HCEC 1CT (cell line): ENCODE measurements around the gene AJAP1.
"Not testable (repeated sequence)": the region's sequence is repeated elsewhere in the genome, so short reads cannot be mapped to it uniquely, and the experiment has no call there.

Experiments used
- DNase-seq: peaks from one replicate; pipeline ENCODE4 v3.0.0-alpha.2; 2017

The AJAP1 gene

DNA sequence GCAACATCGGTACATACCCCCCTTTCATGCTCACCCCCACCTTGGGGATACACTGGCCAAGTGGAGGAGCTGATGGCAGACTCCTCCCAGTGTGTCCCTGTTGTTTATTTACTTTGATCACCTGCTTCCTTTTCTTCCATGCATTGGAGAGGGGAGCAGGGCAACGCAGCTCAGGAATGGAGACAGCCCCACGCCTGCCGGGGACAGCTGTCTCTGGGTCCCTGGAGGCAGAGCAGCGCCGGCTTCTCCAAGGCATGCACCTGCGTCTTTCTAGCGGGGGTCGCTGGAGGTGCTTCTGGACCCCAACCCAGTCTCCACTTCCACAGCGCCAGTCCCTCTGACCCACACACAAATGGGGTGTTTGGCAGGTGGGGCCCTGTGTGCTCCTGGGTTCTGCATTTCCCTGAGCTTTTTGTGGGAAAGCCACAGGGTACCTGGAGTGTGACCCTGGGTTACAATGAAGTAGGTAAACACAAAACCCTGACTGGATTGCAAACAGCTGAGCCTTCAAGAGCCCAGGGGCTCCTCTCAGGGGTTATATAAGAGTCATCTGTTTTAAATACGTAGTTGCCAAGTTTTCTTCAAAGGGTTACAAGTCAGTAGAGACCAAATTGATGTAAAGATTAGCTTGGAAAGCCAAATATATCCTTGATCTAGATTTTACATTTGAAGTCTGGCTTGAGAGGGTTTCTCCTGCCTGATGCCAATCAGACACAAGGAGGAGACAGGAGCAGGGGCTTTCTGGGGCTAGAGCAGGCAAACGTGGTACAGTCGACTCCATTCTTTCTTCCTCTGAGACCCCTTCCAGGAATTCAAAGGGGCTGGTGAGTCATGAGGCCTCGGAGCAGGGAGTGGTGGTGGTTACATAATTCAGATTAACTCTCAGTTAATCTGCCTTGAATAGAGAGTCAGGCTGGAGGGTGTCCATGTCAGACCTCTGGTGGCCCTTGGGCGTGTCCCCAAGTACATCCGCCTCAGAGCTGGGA is 4.5 kb downstream of the AJAP1 start:
- DNase-seq, result no peak

DNA sequence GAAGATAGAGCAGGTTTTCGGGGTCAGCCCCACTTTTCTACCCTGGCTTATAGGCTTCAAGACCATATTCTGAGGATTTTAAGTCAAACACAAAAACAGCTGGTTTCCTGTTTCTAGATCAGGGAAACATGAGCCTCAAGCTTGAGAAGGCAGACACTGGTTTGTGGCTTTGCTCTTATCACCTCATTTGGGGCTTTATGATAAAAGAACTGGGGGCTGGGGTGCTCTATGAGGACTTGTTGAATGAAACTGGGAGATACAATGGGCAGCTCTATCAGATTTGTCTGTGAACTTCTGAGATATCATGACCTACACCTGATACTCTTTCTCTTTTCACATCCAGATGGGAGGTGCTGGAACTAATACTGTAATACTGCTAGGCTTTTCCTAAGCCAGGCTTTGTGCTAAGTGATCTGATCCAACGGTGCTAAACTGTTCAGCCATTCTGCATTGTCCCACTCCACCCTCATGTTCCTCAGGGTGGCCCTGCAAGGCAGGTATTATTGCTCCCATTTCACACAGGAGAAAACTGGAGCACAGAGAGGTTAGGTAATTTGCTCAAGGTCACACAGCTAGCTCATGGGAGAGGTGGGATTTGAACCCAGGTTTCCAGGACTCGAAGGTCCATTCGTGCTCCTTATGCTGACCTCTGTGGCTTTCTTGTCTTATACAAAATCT is 6.6 kb downstream of the AJAP1 start:
- no peak for DNase-seq

DNA sequence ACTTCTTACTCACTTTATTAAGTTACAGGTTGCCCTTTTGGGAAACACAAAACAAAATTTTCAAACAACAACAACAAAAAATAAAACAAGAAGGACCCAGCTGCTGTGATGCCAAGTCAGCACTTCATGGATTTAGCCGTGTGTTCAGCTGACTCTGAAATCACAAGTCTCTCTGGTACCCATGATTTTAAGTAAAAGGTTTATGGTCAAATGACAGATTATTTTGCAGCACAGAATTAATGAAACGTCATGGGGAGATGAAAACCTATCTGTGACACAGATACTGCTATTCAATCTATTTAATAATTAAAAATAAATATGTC is 7.1 kb downstream of the AJAP1 start:
- no peak for DNase-seq

DNA sequence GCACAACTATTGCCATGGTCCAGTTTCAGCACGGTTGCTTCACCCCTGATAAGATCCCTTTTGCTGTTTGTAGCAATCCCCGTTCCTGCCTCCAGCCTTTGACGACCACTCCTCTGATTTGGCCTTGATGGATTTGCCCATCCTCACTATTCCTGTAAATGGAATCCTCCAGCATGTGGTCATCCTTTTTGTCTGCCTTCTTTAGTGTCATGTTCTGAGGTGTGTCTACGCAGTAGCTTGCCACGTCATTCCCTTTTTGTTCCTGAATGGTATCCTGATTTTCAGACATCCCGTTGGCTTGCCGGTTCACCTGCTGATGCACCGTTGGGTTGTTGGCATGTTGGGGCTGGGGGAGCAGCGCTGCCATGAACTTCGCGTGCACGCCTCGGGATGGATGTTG is 7.8 kb downstream of the AJAP1 start:
- DNase-seq, result no peak

- DNase-seq, result no peak
Measured at GRCh38 chr1:4662723-4663122, 8.3 kb downstream of the AJAP1 start.

DNA sequence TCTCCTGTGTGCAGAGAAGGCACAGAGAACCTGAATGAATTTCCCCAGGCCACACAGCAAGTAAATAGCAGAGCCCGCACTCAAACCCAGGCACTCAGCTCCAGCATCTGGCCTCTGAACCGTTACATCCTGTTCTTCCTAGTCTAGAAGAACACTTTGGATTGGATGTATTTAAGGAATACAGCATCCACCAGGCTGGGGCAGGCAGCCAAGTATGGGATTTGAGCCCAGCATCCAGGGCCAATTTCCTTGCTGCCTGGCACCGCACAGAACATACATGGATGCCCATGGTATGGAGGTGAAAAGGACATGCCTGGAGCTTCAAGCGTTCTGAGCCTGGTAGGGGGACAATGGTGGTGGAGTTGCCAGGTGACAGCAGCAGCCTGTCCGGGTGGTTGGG is 9.7 kb downstream of the AJAP1 start:
- no peak for DNase-seq

- no peak for DNase-seq
Measured at GRCh38 chr1:4664606-4665005, 10.2 kb downstream of the AJAP1 start.

GRCh38 chr1:4665456-4665855 is 11.0 kb downstream of the AJAP1 start:
- no peak for DNase-seq

DNA sequence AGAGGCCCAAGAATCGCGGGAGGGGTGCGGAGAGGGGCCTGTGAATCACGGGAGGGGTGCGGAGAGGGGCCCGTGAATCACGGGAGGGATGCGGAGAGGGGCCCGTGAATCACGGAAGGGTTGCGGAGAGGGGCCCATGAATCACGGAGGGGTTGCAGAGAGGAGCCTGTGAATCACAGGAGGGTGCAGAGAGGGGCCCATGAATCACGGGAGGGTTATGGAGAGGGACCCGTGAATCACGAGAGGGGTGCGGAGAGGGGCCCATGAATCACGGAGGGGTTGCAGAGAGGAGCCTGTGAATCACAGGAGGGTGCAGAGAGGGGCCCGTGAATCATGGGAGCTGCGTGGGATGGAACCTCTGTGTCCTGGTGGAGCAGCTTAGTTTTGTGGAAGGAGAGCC is 12.3 kb downstream of the AJAP1 start:
- not testable (repeated sequence) for DNase-seq

DNA sequence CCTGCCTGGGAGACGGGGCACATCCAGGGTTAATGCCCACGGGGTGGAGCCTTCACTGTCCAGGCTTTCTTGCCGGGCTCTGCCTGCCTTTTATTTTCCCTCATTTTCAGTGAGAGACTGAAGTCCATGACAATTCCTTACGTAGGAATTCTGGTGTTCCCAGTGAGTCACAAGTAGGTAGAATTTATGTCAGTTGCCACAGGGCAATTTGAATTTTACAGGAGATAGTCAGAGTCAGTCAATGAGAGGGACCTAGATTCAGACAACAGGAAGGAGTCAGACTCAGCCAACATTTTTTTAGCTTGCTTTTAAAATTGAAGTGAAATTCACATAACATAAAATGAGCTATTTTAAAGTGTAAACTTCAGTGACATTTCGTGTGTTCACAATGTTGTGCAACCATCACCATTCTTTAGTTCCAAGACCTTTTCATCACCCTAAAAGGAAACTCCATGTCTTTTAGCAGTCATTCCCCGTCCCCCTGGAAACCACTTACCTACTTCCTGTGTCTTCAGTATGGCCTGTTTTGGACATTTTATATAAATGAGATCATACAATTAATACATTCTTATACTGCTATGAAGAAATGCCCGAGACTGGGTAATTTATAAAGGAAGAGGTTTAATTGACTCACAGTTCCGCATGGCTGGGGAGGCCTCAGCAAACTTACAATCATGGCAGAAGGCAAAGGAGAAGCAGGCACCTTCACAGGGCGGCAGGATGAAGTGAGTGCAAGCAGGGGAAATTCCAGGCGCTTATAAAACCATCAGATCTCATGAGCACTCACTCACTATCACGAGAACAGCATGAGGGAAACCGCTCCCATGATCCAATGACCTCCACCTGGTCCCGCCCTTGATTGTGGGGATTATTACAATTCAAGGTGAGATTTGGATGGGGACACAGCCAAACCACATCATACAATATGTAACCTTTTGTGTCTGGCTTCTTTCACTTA is 14.6 kb downstream of the AJAP1 start:
- DNase-seq, result no peak

- DNase-seq, result no peak
Measured at GRCh38 chr1:4670265-4670664, 15.9 kb downstream of the AJAP1 start.

- DNase-seq, result no peak
Measured at GRCh38 chr1:4671828-4672227, 17.4 kb downstream of the AJAP1 start.

- no peak for DNase-seq
Measured at GRCh38 chr1:4673494-4673893, 19.1 kb downstream of the AJAP1 start.

DNA sequence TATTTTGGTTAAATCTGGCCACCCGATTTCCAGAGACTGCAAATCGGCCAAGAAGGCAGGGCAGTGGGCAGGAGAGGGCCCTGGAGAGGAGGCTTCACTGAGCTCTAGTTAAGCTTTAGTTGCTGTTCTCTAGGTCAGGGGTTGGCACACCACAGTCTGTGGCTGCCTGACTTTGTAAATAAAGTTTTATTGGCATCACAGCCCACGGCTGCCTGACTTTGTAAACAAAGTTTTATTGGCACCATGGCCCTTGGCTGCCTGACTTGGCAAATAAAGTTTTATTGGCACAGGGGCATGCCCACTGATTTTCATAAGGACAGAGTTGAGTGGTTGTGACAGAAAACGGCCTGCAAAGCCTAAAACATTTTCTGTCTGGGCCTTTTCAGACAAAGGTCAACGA is 19.7 kb downstream of the AJAP1 start:
- DNase-seq, result no peak

DNA sequence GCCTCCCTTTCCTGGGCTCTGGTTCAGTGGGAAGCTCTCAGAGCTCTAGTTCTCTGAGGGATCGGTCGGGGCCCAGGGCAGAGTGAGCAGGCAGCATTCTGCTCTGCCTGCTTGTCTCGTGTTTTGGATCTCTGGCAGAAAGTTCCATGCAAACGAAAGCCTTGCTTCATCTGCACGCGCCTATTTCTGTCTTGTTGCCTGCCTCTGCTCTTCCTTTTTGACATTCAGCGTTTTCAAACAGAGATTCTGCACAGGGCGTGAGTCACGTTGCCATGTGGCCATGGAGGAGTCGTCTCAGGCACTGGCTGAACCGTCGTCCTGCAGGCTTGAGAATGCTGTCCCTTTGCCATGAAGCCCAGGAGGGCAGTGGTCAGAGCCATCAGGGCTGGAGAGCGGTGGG is 20.3 kb downstream of the AJAP1 start:
- no peak for DNase-seq

GRCh38 chr1:4675454-4676186 is 21.2 kb downstream of the AJAP1 start:
- DNase-seq, result no peak

- no peak for DNase-seq
Measured at GRCh38 chr1:4676253-4676652, 21.8 kb downstream of the AJAP1 start.

DNA sequence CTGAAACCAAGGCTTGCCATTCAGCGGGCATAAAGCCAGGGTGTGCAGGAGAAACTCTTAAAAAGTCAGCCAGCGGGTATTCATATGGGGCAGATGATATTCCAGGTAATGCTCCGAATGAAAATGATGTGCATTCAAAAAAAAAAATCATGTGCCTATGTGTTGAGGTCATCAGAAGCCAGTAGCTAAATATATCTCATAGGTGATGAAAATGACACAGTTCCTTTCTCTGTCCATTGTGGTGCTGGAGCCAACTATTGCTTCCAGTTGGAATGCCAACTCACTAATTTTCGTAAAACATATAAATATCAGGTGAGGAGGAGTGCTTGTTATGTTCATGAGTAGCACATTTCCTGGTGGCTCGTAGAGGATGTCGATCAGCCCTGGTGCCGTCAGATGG is 23.2 kb downstream of the AJAP1 start:
- DNase-seq, result no peak

- DNase-seq, result no peak
Measured at GRCh38 chr1:4678066-4678717, 23.8 kb downstream of the AJAP1 start.

DNA sequence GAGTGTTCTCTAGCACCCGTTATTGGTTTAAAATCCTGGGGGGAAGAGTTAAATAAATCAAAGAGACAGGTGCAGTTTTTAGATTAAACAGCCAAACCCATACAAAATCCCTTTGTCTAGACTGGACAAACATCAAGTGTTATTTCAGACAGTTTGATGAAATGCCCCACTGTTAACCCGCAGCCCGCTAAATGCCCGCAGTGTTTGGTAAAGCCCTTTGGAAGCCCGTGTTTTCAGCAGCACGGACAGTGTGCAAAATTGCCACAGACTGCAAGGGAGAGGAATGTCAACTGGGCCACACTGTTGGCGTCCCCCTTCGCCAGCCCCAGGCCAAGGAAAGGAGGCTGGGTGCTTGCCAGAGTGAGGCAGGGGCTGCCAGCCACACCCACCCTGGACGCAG is 26.6 kb downstream of the AJAP1 start:
- DNase-seq, result no peak

GRCh38 chr1:4682607-4683220 is 28.3 kb downstream of the AJAP1 start:
- no peak for DNase-seq

DNA sequence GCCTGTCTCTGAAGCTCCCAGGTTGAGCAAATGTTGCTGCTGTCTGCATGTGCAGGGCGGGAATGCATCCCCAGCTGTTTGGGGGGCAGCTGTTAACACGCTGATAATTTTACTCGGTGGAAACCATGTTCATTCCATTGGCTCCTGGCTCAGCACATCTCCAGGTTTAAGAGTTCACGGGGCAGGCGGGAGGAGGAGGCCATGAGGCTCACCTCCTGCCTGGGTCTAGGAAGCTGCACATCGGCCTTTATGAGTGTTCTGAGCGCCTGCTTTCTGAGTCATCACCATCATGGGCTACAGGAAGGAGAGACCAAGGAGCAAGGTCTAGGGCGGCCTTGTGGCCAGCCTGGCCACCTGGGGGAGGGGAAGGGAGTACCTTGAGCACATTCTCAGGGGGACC is 29.7 kb downstream of the AJAP1 start:
- DNase-seq, result no peak
